HCT116 (cell line): Measurements from ENCODE around the gene OR10G3. TPM values are rescaled to one million over a fixed set of nuclear protein-coding genes. Genes with fewer than 3 reads are reported as not detected.

ENCODE experiments used
- ATAC-seq: fragments of 200-7000 bp; cut with Tn5 transposase; 2 replicates; pipeline ENCODE4 v1.9.1; 2020; ENCODE audit warnings: mild to moderate bottlenecking, moderate library complexity
- BruUV-seq: library from RNA; stranded (reverse); fragments of 400-500 nt; replicated peaks from 2 replicates; lab custom pipeline; 2021; lab: Mats Ljungman, UMichigan
- CTCF ChIA-PET: fragments of 300-600 bp; sonication (Branson Sonifier 250); formaldehyde crosslinking; loops from one replicate; lab custom pipeline; 2021; ENCODE audit warnings: antibody characterized with exemption; lab: Charles Lee
- POLR2A ChIA-PET: fragments of 300-600, 350-600 bp; sonication (Branson Sonifier 250); formaldehyde crosslinking; loops from one replicate; lab custom pipeline; 2021; ENCODE audit warnings: antibody characterized with exemption; lab: Charles Lee
- RAD21 ChIA-PET, 2 experiments: fragments of 300-600 bp; sonication (Branson Sonifier 250); formaldehyde crosslinking; loops; one replicate each; lab custom pipeline; 2023; ENCODE audit warnings: low total read pairs in 2 of 2; ENCODE audit not compliant: uncharacterized antibody in 2 of 2, unreplicated experiment in 2 of 2, low non-redundant PET in 1 of 2; lab: Charles Lee
- DNase-seq: peaks from one replicate; pipeline ENCODE4 v3.0.0-alpha.2; 2010; ENCODE audit warnings: low read depth, low spot score
- H2AFZ ChIP-seq: fragments of 200-600 bp; shearing (Covaris generic), sonication (generic); 2 replicates; pipeline ENCODE4 v1.6.1; 2017; ENCODE audit warnings: low read depth, mixed run types, mixed read lengths, antibody characterized with exemption, low read length; ENCODE audit not compliant: poor library complexity, severe bottlenecking
- H3K27ac ChIP-seq: 2 replicates; pipeline ENCODE4 v1.5.1; 2012; ENCODE audit warnings: low read depth, low read length
- H3K27me3 ChIP-seq: fragments of 200-600 bp; sonication (generic); 2 replicates; pipeline ENCODE4 v1.6.1; 2016; ENCODE audit warnings: mixed run types, low read length, mixed read lengths; ENCODE audit not compliant: insufficient read depth
- H3K36me3 ChIP-seq, 2 experiments: fragments of 200-500 bp in 1 of 2; fragments of 200-600 bp in 1 of 2; sonication (Bioruptor generic) in 1 of 2; sonication (generic) in 1 of 2; 2 replicates each; pipeline versions ENCODE4 v1.5.1 to v1.6.1; 2014 to 2016; ENCODE audit warnings: low read length in 2 of 2, inconsistent platforms in 1 of 2, mixed read lengths in 1 of 2, mixed run types in 1 of 2; ENCODE audit not compliant: insufficient read depth in 2 of 2, control insufficient read depth in 1 of 2
- H3K4me1 ChIP-seq, 2 experiments: fragments of 200-600 bp in 1 of 2; sonication (generic) in 1 of 2; 2 replicates each; pipeline versions ENCODE4 v1.5.1 to v1.6.1; 2012 to 2017; ENCODE audit warnings: low read length in 2 of 2, inconsistent platforms in 1 of 2, mild to moderate bottlenecking in 1 of 2, mixed read lengths in 1 of 2, mixed run types in 1 of 2, moderate library complexity in 1 of 2; ENCODE audit not compliant: insufficient read depth in 2 of 2, control insufficient read depth in 1 of 2
- H3K4me2 ChIP-seq: fragments of 200-600 bp; sonication (generic); 2 replicates; pipeline ENCODE4 v1.6.1; 2017; ENCODE audit warnings: mixed run types, low read length, mixed read lengths
- H3K4me3 ChIP-seq, 2 experiments: fragments of 200-600 bp in 1 of 2; sonication (generic) in 1 of 2; replicated peaks in 1 of 2; 2 replicates each; pipeline ENCODE4 v1.5.1; 2011 to 2016; ENCODE audit warnings: low read length in 2 of 2, control low read depth in 1 of 2, low read depth in 1 of 2, mild to moderate bottlenecking in 1 of 2, mixed read lengths in 1 of 2, mixed run types in 1 of 2
- H3K79me2 ChIP-seq: fragments of 200-600 bp; sonication (generic); 2 replicates; pipeline ENCODE4 v1.6.1; 2017; ENCODE audit warnings: mild to moderate bottlenecking, mixed run types, low read length, moderate library complexity, mixed read lengths; ENCODE audit not compliant: insufficient read depth
- H3K9ac ChIP-seq: fragments of 200-600 bp; sonication (generic); 2 replicates; pipeline ENCODE4 v1.6.1; 2016; ENCODE audit warnings: low read length, mixed read lengths
- H3K9me2 ChIP-seq: fragments of 200-600 bp; sonication (generic), shearing (Covaris generic); 2 replicates; pipeline ENCODE4 v1.6.1; 2017; ENCODE audit warnings: mixed run types, mild to moderate bottlenecking, moderate library complexity; ENCODE audit not compliant: insufficient read depth
- H3K9me3 ChIP-seq, 2 experiments: fragments of 200-500 bp in 1 of 2; fragments of 200-600 bp in 1 of 2; sonication (Bioruptor generic) in 1 of 2; sonication (generic) in 1 of 2; 2 replicates each; pipeline ENCODE4 v1.6.1; 2014 to 2017; ENCODE audit warnings: low read length in 2 of 2, mixed read lengths in 2 of 2, inconsistent platforms in 1 of 2, low read depth in 1 of 2, mild to moderate bottlenecking in 1 of 2, mixed run types in 1 of 2, moderate library complexity in 1 of 2; ENCODE audit not compliant: control insufficient read depth in 1 of 2, insufficient read depth in 1 of 2
- H4K20me1 ChIP-seq: fragments of 200-600 bp; sonication (generic), shearing (Covaris generic); 2 replicates; pipeline ENCODE4 v1.6.1; 2017; ENCODE audit warnings: mixed run types, mild to moderate bottlenecking, moderate library complexity; ENCODE audit not compliant: insufficient read depth
- CBX3 ChIP-seq: IDR thresholded peaks from 2 replicates; pipeline ENCODE4 v1.6.1; 2012; ENCODE audit warnings: low read depth
- CEBPB ChIP-seq: IDR thresholded peaks from 2 replicates; pipeline ENCODE4 v1.6.1; 2012; ENCODE audit warnings: low read depth
- EGR1 ChIP-seq: IDR thresholded peaks from 2 replicates; pipeline ENCODE4 v1.6.1; 2012; ENCODE audit warnings: low read depth
- EZH2 ChIP-seq: fragments of 200-600 bp; sonication (generic); IDR thresholded peaks from 2 replicates; pipeline ENCODE4 v1.6.1; 2017; ENCODE audit warnings: antibody characterized with exemption, mixed run types
- EZH2phosphoT487 ChIP-seq: fragments of 200-600 bp; IDR thresholded peaks from 2 replicates; pipeline ENCODE4 v1.6.1; 2018; ENCODE audit warnings: antibody characterized with exemption, borderline replicate concordance
- JUND ChIP-seq: IDR thresholded peaks from 2 replicates; pipeline ENCODE4 v1.6.1; 2012
- MAX ChIP-seq: IDR thresholded peaks from 2 replicates; pipeline ENCODE4 v1.6.1; 2012
- RAD21 ChIP-seq: IDR thresholded peaks from 2 replicates; pipeline ENCODE4 v1.6.1; 2012; ENCODE audit warnings: low read depth, mild to moderate bottlenecking
- REST ChIP-seq: IDR thresholded peaks from 2 replicates; pipeline ENCODE4 v1.6.1; 2012; ENCODE audit warnings: low read depth
- SIN3A ChIP-seq: IDR thresholded peaks from 2 replicates; pipeline ENCODE4 v1.6.1; 2012; ENCODE audit warnings: low read depth
- SRF ChIP-seq: IDR thresholded peaks from 2 replicates; pipeline ENCODE4 v1.6.1; 2012; ENCODE audit warnings: low read depth
- TCF7L2 ChIP-seq: IDR thresholded peaks from 2 replicates; pipeline ENCODE4 v1.7.0; 2011; ENCODE audit warnings: borderline replicate concordance, inconsistent platforms; ENCODE audit not compliant: insufficient read depth, insufficient read length; ENCODE audit errors: extremely low read depth
- YY1 ChIP-seq: IDR thresholded peaks from 2 replicates; pipeline ENCODE4 v1.6.1; 2011; ENCODE audit warnings: low read length, low read depth, moderate library complexity, mild to moderate bottlenecking; ENCODE audit not compliant: insufficient replicate concordance; ENCODE audit errors: extremely low read depth
- ZFX ChIP-seq: fragments of 450-650 bp; IDR thresholded peaks from 2 replicates; pipeline ENCODE4 v1.6.1; 2017
- ZNF274 ChIP-seq: fragments of 200-500 bp; sonication (Bioruptor generic); IDR thresholded peaks from 2 replicates; pipeline ENCODE4 v1.6.1; 2014; ENCODE audit warnings: mild to moderate bottlenecking, low read depth, low read length, inconsistent platforms
- intact Hi-C: fragments of 100-400 bp; cut with micrococcal nuclease; formaldehyde crosslinking; loops from 2 replicates; pipeline ENCODE4 v1.10.0; 2022
- total RNA-seq: library from RNA; stranded (reverse); gene quantifications from one replicate; pipeline ENCODE4 v1.2.1, GENCODE V29; 2021; ENCODE audit not compliant: unreplicated experiment

The OR10G3 gene
- total RNA-seq, 1 experiment from 2014 or later: not detected

- Histone ChIP-seq H3K79me2 (no peaks in the 10 kb centered on the region), H2AFZ (no peak overlapping the region), H3K4me3 (no peak overlapping the region), H3K27me3 (peaks cover 9% of the 10 kb centered on the region; the same call in 1 of the 2 replicates), H3K9me3 (no peaks in the 10 kb centered on the region), H4K20me1 (no peaks in the 10 kb centered on the region), H3K9ac (no peak overlapping the region), H3K4me2 (no peak overlapping the region), H3K36me3 (no peaks in the 10 kb centered on the region), H3K27ac (no peak overlapping the region), H3K4me1 (no peaks in the 10 kb centered on the region), H3K9me2 (no peaks in the 10 kb centered on the region)
- BruUV-seq: no TSS peak
- TF ChIP-seq TCF7L2 (no peak), SRF (no peak), RAD21 (no peak), EZH2phosphoT487 (no peak), ZNF274 (no peak), JUND (no peak), CBX3 (no peak), CEBPB (no peak), YY1 (no peak), MAX (no peak), EGR1 (no peak), ZFX (no peak), REST (no peak), SIN3A (no peak), EZH2 (no peak)
- intact Hi-C loops: no loop called here
- DNase-seq (no peak), ATAC-seq (no peak)
- CTCF ChIA-PET: no interaction called here
- RAD21 ChIA-PET: no interaction called here
- POLR2A ChIA-PET: interaction anchor here (1.8 kb wide), 1 partner anchor 12 kb away, joined by 4 read pairs; the partner anchor contains the start of gene METTL3
Measured at GRCh38 chr14:21523203-21523602, 56.7 kb downstream of the OR10G3 start.
